ENCODE data around the gene DTNA.

DTNA gene

DNA sequence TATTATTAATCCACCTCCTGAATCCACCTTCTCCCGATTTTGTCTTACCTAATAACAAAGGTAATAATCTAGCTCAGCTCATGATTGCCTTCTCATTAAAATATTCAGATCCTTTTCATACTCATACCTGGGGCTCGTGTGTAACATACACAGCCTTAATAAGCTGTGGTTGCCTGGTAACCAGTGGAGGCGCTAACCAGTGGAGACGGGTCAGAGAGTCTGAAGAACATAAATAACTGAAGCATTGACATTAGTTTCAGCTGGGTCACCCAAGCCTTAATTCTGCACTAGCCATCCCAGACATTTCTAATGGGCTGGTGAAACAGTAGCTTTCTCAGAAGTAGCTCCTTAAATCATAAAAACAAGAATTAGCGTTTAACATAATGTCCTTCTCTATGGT lies 14.8 kb upstream of the DTNA start:
- no peak overlapping the region for H3K4me3 ChIP-seq (replicated peaks in 1 of 2; ENCODE audit: low read depth in 2 of 2, low read length in 2 of 2)
- TF ChIP-seq, protein P1, sequence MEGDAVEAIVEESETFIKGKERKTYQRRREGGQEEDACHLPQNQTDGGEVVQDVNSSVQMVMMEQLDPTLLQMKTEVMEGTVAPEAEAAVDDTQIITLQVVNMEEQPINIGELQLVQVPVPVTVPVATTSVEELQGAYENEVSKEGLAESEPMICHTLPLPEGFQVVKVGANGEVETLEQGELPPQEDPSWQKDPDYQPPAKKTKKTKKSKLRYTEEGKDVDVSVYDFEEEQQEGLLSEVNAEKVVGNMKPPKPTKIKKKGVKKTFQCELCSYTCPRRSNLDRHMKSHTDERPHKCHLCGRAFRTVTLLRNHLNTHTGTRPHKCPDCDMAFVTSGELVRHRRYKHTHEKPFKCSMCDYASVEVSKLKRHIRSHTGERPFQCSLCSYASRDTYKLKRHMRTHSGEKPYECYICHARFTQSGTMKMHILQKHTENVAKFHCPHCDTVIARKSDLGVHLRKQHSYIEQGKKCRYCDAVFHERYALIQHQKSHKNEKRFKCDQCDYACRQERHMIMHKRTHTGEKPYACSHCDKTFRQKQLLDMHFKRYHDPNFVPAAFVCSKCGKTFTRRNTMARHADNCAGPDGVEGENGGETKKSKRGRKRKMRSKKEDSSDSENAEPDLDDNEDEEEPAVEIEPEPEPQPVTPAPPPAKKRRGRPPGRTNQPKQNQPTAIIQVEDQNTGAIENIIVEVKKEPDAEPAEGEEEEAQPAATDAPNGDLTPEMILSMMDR (IDR thresholded peaks at IDR 0.05; ENCODE audit: low read depth, low read length) = no peak
- DNase-seq (ENCODE audit: low read depth in 2 of 2) = no peak

DNA sequence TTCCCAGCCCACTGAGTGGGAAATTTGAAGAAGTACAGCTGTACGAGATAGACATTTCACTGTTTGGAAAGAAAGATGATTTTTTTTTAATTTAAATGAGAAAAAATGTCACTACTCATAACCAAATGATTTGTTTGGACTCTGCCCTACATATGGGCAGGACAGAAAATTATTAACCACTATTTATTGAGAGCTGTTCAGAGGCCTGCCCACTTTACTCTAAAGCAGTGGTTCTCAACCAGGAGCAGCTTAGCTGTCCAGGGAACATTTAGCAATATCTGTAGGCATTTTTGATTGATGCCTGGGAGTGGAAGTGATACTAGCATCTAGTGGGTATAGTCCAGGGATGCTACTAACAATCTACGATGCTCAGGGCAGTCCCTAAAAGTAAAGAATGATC lies 13.4 kb upstream of the DTNA start:
- no peak overlapping the region for H3K4me3 ChIP-seq (replicated peaks in 1 of 2; ENCODE audit: low read depth in 2 of 2, low read length in 2 of 2)
- TF ChIP-seq, protein P1 (IDR thresholded peaks at IDR 0.05; ENCODE audit: low read depth, low read length) = no peak

DNA sequence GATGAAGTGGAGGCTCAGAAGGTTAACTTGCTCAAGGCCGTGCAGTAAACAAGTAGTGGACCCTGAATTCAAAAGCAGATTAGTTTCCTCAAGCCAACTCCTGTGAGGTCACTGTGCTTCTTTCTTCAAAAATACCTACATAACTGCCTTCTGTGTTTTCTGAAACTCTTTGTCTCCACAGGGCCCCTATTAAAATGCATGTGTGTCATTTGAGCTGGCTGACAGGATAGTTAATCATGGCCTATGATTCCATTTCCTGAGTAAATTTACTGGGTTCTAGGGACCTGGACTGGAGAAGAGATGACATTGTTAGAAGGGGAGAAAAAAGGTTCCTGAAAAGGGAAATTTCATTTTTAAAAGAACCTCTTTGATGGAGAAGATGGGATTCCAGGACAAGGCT lies 12.9 kb upstream of the DTNA start:
- TF ChIP-seq, protein P1 (IDR thresholded peaks at IDR 0.05; ENCODE audit: low read depth, low read length) = no peak
- DNase-seq (ENCODE audit: low read depth in 2 of 2) = no peak
- H3K4me3 ChIP-seq (replicated peaks in 1 of 2; ENCODE audit: low read depth in 2 of 2, low read length in 2 of 2) = no peak overlapping the region

More for the DNA sequence above, 13.4 kb upstream of the DTNA start:
- DNase-seq (ENCODE audit: low read depth in 2 of 2) = no peak

DNA sequence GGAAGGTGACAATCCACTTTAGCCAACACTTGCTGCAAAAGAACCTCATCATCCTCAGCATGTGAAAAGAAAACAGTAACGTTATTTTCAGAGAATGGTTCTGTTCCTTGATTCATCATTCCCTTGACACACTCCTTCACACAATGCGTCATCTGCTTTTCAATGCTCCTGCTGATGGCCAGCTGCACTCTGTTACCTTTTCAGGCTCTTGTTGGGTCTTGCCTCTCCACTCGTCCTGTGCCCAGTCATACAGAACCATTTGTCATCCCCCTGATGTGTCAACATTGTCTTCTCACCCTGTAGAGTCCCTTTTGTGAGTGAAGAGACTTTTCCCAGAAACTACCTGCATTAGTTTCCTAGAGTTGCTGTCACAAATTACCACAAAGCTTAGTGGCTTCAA lies 12.2 kb upstream of the DTNA start:
- DNase-seq (ENCODE audit: low read depth in 2 of 2) = peak in 1 of 2 donors; percentile 44
- TF ChIP-seq, protein P1 (IDR thresholded peaks at IDR 0.05; ENCODE audit: low read depth, low read length) = no peak
- H3K4me3 ChIP-seq (replicated peaks in 1 of 2; ENCODE audit: low read depth in 2 of 2, low read length in 2 of 2) = no peak overlapping the region

DNA sequence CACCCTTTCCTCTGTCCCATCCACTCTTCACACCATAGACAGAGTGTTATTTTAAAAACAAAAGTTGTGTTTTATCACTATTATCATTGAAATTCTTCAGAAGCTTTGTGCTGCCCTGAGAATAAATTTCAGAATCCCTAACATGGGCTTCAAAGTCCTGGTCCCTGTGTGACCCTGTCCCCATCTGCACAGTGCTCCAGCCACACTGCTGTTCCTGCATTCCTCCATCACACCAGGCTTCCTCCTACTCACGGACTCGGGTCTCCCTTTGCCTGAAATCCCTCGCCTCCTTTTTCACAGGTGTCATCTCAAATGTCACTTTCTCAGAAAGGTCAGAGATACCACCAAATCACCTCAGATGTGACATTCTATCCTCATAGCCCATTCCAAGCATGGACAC lies 8.2 kb upstream of the DTNA start:
- DNase-seq (ENCODE audit: low read depth in 2 of 2) = no peak
- TF ChIP-seq, protein P1 (IDR thresholded peaks at IDR 0.05; ENCODE audit: low read depth, low read length) = no peak
- no peak overlapping the region for H3K4me3 ChIP-seq (replicated peaks in 1 of 2; ENCODE audit: low read depth in 2 of 2, low read length in 2 of 2)

DNA sequence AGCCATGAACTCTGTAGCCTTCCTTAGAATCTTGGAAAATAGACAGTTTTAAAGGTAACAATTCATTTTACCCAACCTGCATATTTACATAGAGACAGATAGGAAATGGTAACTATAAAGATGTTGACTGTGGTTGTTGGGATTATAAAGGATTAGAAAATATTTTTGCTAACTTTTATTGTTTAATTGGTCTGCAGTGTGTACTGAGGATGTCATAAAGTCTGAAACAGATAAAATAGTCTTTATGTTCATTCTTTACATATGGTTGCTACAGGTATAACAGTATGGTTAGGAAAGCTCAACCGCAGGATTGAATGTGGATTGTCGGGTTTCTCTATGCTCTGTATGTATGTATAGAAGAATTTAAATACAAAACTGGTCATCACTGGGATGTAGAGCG lies 7.3 kb upstream of the DTNA start:
- DNase-seq (ENCODE audit: low read depth in 2 of 2) = no peak
- H3K4me3 ChIP-seq (replicated peaks in 1 of 2; ENCODE audit: low read depth in 2 of 2, low read length in 2 of 2) = no peak overlapping the region
- TF ChIP-seq, protein P1 (IDR thresholded peaks at IDR 0.05; ENCODE audit: low read depth, low read length) = no peak

DNA sequence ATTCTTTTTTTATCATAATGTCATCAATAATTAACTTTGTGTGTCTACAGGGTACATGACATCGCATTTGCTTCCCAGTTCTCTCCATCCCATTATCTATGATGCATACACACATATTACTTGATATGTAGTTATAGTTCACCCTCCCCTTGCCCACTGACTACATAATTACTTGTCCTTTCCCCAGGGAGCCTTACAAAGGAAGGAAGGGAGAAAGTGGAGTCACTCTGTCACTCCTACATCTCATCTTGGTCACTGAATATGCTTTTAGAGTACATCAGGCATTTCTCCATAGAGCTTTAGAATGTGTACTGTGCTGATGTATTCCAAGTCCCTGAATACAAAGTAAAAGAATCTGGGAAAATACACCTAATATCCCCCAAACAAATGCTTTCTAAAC lies 6.0 kb upstream of the DTNA start:
- TF ChIP-seq, protein P1 (IDR thresholded peaks at IDR 0.05; ENCODE audit: low read depth, low read length) = no peak
- no peak overlapping the region for H3K4me3 ChIP-seq (replicated peaks in 1 of 2; ENCODE audit: low read depth in 2 of 2, low read length in 2 of 2)
- no peak for DNase-seq (ENCODE audit: low read depth in 2 of 2)
